Calu3 (cell line): Measurements from ENCODE around the gene NELL1. TPM values are rescaled to one million over a fixed set of nuclear protein-coding genes. Genes with fewer than 3 reads are reported as not detected.

Experiments
- BruUV-seq: library from RNA; stranded (reverse); fragments of 400-500 nt; replicated peaks from 2 replicates; lab custom pipeline; 2021; lab: Mats Ljungman, UMichigan
- CTCF ChIA-PET: fragments of 300-600 bp; sonication (Branson Sonifier 250); formaldehyde crosslinking; loops from one replicate; lab custom pipeline; 2022; ENCODE audit warnings: antibody characterized with exemption; lab: Charles Lee
- DNase-seq: peaks from one replicate; pipeline ENCODE4 v3.0.0; 2022
- H3K27ac Mint-ChIP-seq: one replicate; pipeline ENCODE4 v1.8.0; 2022; ENCODE audit warnings: mixed read lengths; ENCODE audit not compliant: unreplicated experiment
- H3K27me3 Mint-ChIP-seq: one replicate; pipeline ENCODE4 v1.8.0; 2022; ENCODE audit warnings: mixed read lengths; ENCODE audit not compliant: unreplicated experiment
- H3K36me3 Mint-ChIP-seq: one replicate; pipeline ENCODE4 v1.8.0; 2022; ENCODE audit warnings: mild to moderate bottlenecking, moderate library complexity, mixed read lengths; ENCODE audit not compliant: insufficient read depth, unreplicated experiment
- H3K4me1 Mint-ChIP-seq: one replicate; pipeline ENCODE4 v1.8.0; 2022; ENCODE audit warnings: mild to moderate bottlenecking, low read depth, mixed read lengths; ENCODE audit not compliant: unreplicated experiment
- H3K4me3 Mint-ChIP-seq: one replicate; pipeline ENCODE4 v1.8.0; 2022; ENCODE audit warnings: mild to moderate bottlenecking, low read depth, moderate library complexity, mixed read lengths; ENCODE audit not compliant: unreplicated experiment
- H3K9me3 Mint-ChIP-seq: one replicate; pipeline ENCODE4 v1.8.0; 2022; ENCODE audit warnings: low read depth, mixed read lengths; ENCODE audit not compliant: unreplicated experiment
- CTCF ChIP-seq: fragments of 200-600 bp; IDR thresholded peaks from one replicate; pipeline ENCODE4 v1.8.0; 2022; ENCODE audit warnings: antibody characterized with exemption; ENCODE audit not compliant: unreplicated experiment
- intact Hi-C: fragments of 100-400 bp; cut with micrococcal nuclease; formaldehyde crosslinking; loops from one replicate; pipeline ENCODE4 v1.10.0; 2022; ENCODE audit not compliant: unreplicated experiment
- total RNA-seq: library from RNA; stranded (reverse); gene quantifications from 2 replicates; pipeline ENCODE4 v1.2.3, GENCODE V29; 2022

Gene NELL1
- total RNA-seq, 1 experiment from 2014 or later: not detected

- Mint-ChIP-seq H3K9me3 (peaks cover 14% of the 10 kb centered on the region), H3K4me3 (no peak overlapping the region), H3K27ac (no peak overlapping the region), H3K27me3 (no peaks in the 10 kb centered on the region), H3K4me1 (no peaks in the 10 kb centered on the region), H3K36me3 (no peaks in the 10 kb centered on the region)
- DNase-seq: no peak
- no TSS peak for BruUV-seq
- no peak for TF ChIP-seq CTCF
- intact Hi-C loops: no loop called here
- CTCF ChIA-PET: no interaction called here
These were observed 304.7 kb downstream of the NELL1 start for GRCh38 chr11:20973940-20974559.

GRCh38 chr11:20980736-20981135 is 311.4 kb downstream of the NELL1 start:
- DNase-seq: no peak
- Mint-ChIP-seq H3K27ac (no peak overlapping the region), H3K27me3 (no peaks in the 10 kb centered on the region), H3K4me3 (no peak overlapping the region), H3K4me1 (no peaks in the 10 kb centered on the region), H3K36me3 (no peaks in the 10 kb centered on the region), H3K9me3 (peaks cover 20% of the 10 kb centered on the region)
- CTCF ChIA-PET: no interaction called here
- BruUV-seq: no TSS peak
- no peak for TF ChIP-seq CTCF
- intact Hi-C loops: no loop called here

- CTCF ChIA-PET: interaction anchor here (0.6 to 1.1 kb wide), 3 partner anchors 7 to 782 kb away, joined by 3 to 4 read pairs (median 3); no protein-coding TSS in a partner anchor
- H3K9me3 Mint-ChIP-seq: peaks cover 6% of the 10 kb centered on the region
- no TSS peak for BruUV-seq
- no peak for DNase-seq
- no peak overlapping the region for H3K27ac Mint-ChIP-seq
- intact Hi-C loops: no loop called here
- no peaks in the 10 kb centered on the region for H3K36me3 Mint-ChIP-seq
- no peaks in the 10 kb centered on the region for H3K27me3 Mint-ChIP-seq
- H3K4me3 Mint-ChIP-seq: no peak overlapping the region
- TF ChIP-seq CTCF: no peak
- H3K4me1 Mint-ChIP-seq: no peaks in the 10 kb centered on the region
These were observed 321.1 kb downstream of the NELL1 start for GRCh38 chr11:20990447-20990846.

- H3K9me3 Mint-ChIP-seq: peaks cover 6% of the 10 kb centered on the region
- no peak for DNase-seq
- no peaks in the 10 kb centered on the region for H3K36me3 Mint-ChIP-seq
- intact Hi-C loops: no loop called here
- no peaks in the 10 kb centered on the region for H3K4me1 Mint-ChIP-seq
- H3K27me3 Mint-ChIP-seq: no peaks in the 10 kb centered on the region
- H3K4me3 Mint-ChIP-seq: no peak overlapping the region
- TF ChIP-seq CTCF: no peak
- no TSS peak for BruUV-seq
- CTCF ChIA-PET: no interaction called here
- no peak overlapping the region for H3K27ac Mint-ChIP-seq
These were observed 322.1 kb downstream of the NELL1 start for GRCh38 chr11:20991471-20991870.
